ENCODE data around the gene GNAI3. TPM values are rescaled to one million over a fixed set of nuclear protein-coding genes. Genes with fewer than 3 reads are reported as not detected.

Gene GNAI3
- total RNA-seq, 4 donors from 2014 or later, result 5.9 to 7.2 (median 6.6) TPM

- DNase-seq (ENCODE audit: extremely low spot score), result no peak
- TF ChIP-seq EP300 (IDR thresholded peaks at IDR 0.05) (no peak), POLR2A (IDR thresholded peaks at IDR 0.05; ENCODE audit: low read depth) (no peak), POLR2AphosphoS5 (IDR thresholded peaks at IDR 0.05) (no peak), CTCF (IDR thresholded peaks at IDR 0.05) (no peak)
- Histone ChIP-seq H3K27ac (replicated peaks in 1 of 4) (no peak overlapping the region), H3K4me3 (no peak overlapping the region), H3K36me3 (no peaks in the 10 kb centered on the region), H3K27me3 (no peaks in the 10 kb centered on the region), H3K9me3 (no peaks in the 10 kb centered on the region), H3K4me1 (peaks cover 32 to 47% (median 32%) of the 10 kb centered on the region in 4 donors)
- 93% methylated on average over 1 of the region's 1 CpG for WGBS
- intact Hi-C loops (cut with DNase I), result loop anchor here (5.0 kb wide), 1 partner anchor 107 kb away; the partner anchor contains the start of gene PSMA5
These were observed 14.0 kb upstream of the GNAI3 start for GRCh38 chr1:109534307-109534858.

GRCh38 chr1:109535481-109535880 lies 12.9 kb upstream of the GNAI3 start:
- DNase-seq (ENCODE audit: extremely low spot score), result no peak
- Histone ChIP-seq H3K27ac (replicated peaks in 1 of 4) (peak overlapping the region; percentile 28 to 69 (median 58)), H3K4me3 (no peak overlapping the region), H3K4me1 (peaks cover 32 to 41% (median 32%) of the 10 kb centered on the region in 4 donors), H3K36me3 (no peaks in the 10 kb centered on the region), H3K9me3 (no peaks in the 10 kb centered on the region), H3K27me3 (no peaks in the 10 kb centered on the region)
- 54% methylated on average over 4 of the region's 4 CpGs for WGBS
- TF ChIP-seq POLR2AphosphoS5 (IDR thresholded peaks at IDR 0.05) (no peak), POLR2A (IDR thresholded peaks at IDR 0.05; ENCODE audit: low read depth) (no peak), EP300 (IDR thresholded peaks at IDR 0.05) (no peak), CTCF (IDR thresholded peaks at IDR 0.05) (no peak)
- intact Hi-C loops (cut with DNase I), result no loop called here

- intact Hi-C loops (cut with DNase I), result no loop called here
- Histone ChIP-seq H3K4me3 (no peak overlapping the region), H3K4me1 (peaks cover 28 to 36% (median 32%) of the 10 kb centered on the region in 4 donors), H3K27ac (replicated peaks in 1 of 4) (peak overlapping the region; percentile 28 to 69 (median 58)), H3K36me3 (no peaks in the 10 kb centered on the region), H3K27me3 (no peaks in the 10 kb centered on the region), H3K9me3 (no peaks in the 10 kb centered on the region)
- no peak for DNase-seq (ENCODE audit: extremely low spot score)
- TF ChIP-seq POLR2AphosphoS5 (IDR thresholded peaks at IDR 0.05), result no peak
- TF ChIP-seq CTCF (IDR thresholded peaks at IDR 0.05), result no peak
- TF ChIP-seq EP300 (IDR thresholded peaks at IDR 0.05), result no peak
- no peak for TF ChIP-seq POLR2A (IDR thresholded peaks at IDR 0.05; ENCODE audit: low read depth)
- WGBS, result 81% methylated on average over 3 of the region's 5 CpGs
These were observed 12.4 kb upstream of the GNAI3 start for GRCh38 chr1:109535971-109536491.

- 96% methylated on average over 9 of the region's 9 CpGs for WGBS
- no peak for DNase-seq (ENCODE audit: extremely low spot score)
- peaks cover 18 to 23% (median 20%) of the 10 kb centered on the region in 4 donors for H3K4me1 ChIP-seq
- no peaks in the 10 kb centered on the region for H3K36me3 ChIP-seq
- no peaks in the 10 kb centered on the region for H3K27me3 ChIP-seq
- no peaks in the 10 kb centered on the region for H3K9me3 ChIP-seq
- no peak overlapping the region for H3K4me3 ChIP-seq
- intact Hi-C loops (cut with DNase I), result no loop called here
- TF ChIP-seq POLR2AphosphoS5 (IDR thresholded peaks at IDR 0.05) (no peak), POLR2A (IDR thresholded peaks at IDR 0.05; ENCODE audit: low read depth) (no peak), EP300 (IDR thresholded peaks at IDR 0.05) (no peak), CTCF (IDR thresholded peaks at IDR 0.05) (no peak)
- H3K27ac ChIP-seq (replicated peaks in 1 of 4), result no peak overlapping the region
These were observed 10.8 kb upstream of the GNAI3 start for GRCh38 chr1:109537450-109538178.

Data from esophagus muscularis mucosa (tissue), 4 donors.